Muscle of leg (tissue), 11 donors: ENCODE results near the gene SENP2. TPM values are rescaled to one million over a fixed set of nuclear protein-coding genes. Genes with fewer than 3 reads are reported as not detected.
"Not testable (repeated sequence)": the region's sequence is repeated elsewhere in the genome, so short reads cannot be mapped to it uniquely, and the experiment has no call there.

Experiments used
- DNase-seq: peaks from one replicate; pipeline ENCODE4 v3.0.0; 2013
- H3K27ac ChIP-seq: one replicate; pipeline ENCODE4 v1.5.1; 2013; ENCODE audit warnings: mild to moderate bottlenecking, low read length, control low read depth
- H3K27me3 ChIP-seq: one replicate; pipeline ENCODE4 v1.6.1; 2013; ENCODE audit warnings: low read length; ENCODE audit not compliant: control insufficient read depth, insufficient read depth
- H3K36me3 ChIP-seq: one replicate; pipeline ENCODE4 v1.6.1; 2013; ENCODE audit warnings: low read length; ENCODE audit not compliant: control insufficient read depth, insufficient read depth
- H3K4me1 ChIP-seq: one replicate; pipeline ENCODE4 v1.6.1; 2013; ENCODE audit warnings: low read length; ENCODE audit not compliant: control insufficient read depth, insufficient read depth
- H3K4me3 ChIP-seq: one replicate; pipeline ENCODE4 v1.5.1; 2013; ENCODE audit warnings: low read length, control low read depth
- H3K9me3 ChIP-seq: replicated peaks from 2 replicates; pipeline ENCODE4 v1.6.1; 2013; ENCODE audit warnings: low read depth, low read length; ENCODE audit not compliant: control insufficient read depth
- WGBS: methylation state at CpG from one replicate; pipeline ENCODE4 v1.1.5; 2013; ENCODE audit warnings: missing lambda C conversion rate; ENCODE audit not compliant: insufficient coverage; 5-methylcytosine and 5-hydroxymethylcytosine counted together
- polyA plus RNA-seq, 8 donors: library from polyadenylated mRNA; unstranded; fragments of 120-200 nt; gene quantifications; one replicate each; pipeline versions ENCODE4 v1.2.1 to v1.2.3, GENCODE V29; 2013; ENCODE audit warnings: inconsistent platforms in 1 of 8, low replicate concordance in 1 of 8; ENCODE audit not compliant: insufficient read length in 8 of 8, insufficient read depth in 1 of 8
- total RNA-seq: library from RNA; stranded (reverse); fragments of 120-200 nt; gene quantifications from one replicate; pipeline ENCODE4 v1.2.4, GENCODE V29; 2013

Gene SENP2
- total and polyA plus RNA-seq, 9 donors = 23.8 to 40.1 (median 35.0) TPM

DNA sequence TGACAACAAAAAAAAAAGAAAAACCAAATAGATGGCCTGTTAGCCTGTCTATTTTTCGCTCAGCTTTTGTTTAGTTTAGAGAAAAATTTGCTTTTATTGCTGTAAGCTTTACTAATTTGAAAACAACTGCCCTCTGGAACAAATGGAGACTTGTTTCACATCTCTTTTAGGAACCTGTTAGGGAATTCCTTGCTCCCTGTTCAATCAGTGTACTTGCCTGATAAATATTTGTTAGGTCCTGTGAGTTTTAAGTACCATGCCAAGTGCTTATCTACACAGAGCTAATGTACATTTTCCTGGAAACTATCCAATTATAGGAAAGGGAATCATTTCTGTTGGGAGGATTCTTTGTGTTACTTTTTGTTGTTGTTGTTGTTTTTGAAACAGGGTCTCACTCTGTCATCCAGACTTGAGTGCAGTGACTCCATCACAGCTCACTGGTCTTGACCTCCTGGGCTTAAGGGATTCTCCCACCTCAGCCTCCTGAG is 30.2 kb upstream of the SENP2 start:
- Histone ChIP-seq H3K27ac (no peak overlapping the region), H3K27me3 (no peaks in the 10 kb centered on the region), H3K4me3 (no peak overlapping the region), H3K9me3 (no peaks in the 10 kb centered on the region), H3K36me3 (no peaks in the 10 kb centered on the region), H3K4me1 (no peaks in the 10 kb centered on the region)
- WGBS = no CpG with 5 or more reads among the region's 1 CpG
- DNase-seq = no peak

DNA sequence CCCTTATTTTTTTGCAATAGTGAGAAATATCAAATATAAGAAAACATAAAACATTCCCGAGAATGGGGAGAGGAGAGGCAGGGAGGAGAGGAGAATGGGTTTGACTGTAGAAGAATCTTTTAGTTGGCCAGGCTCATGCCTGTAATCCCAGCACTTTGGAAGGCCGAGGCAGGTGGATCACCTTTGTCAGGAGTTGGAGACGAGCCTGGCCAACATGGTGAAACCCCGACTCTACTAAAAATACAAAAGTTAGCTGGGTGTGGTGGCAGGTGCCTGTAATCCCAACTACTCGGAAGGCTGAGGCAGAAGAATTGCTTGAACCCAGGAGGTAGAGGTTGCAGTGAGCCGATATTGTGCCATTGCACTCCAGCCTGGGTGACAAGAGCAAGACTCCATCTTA is 29.5 kb upstream of the SENP2 start:
- not testable (repeated sequence) for H3K4me1 ChIP-seq, H3K36me3 ChIP-seq, H3K27me3 ChIP-seq, DNase-seq, H3K27ac ChIP-seq, H3K4me3 ChIP-seq, H3K9me3 ChIP-seq
- 60% methylated on average over 1 of the region's 6 CpGs for WGBS

DNA sequence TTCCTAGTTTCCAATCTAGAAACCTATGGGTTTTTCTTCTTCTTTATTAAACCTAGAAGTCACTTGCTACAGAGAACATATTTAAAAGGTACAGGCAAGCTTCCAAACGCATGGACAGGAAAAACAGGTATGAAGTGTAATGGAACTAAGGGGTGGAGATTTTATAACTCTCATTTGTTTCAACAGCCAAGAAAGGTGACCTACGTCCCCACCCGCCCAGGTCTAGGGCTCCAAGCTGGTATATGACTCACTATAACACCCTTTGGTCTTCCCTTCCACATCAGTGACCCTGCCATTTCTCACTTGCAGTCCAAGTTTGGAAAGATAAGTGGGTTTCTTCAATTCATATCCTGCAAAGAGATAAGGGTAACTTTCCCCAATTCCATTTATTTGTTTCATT is 27.7 kb upstream of the SENP2 start:
- Histone ChIP-seq H3K4me3 (no peak overlapping the region), H3K4me1 (peaks cover 2% of the 10 kb centered on the region), H3K36me3 (no peaks in the 10 kb centered on the region), H3K27ac (no peak overlapping the region), H3K27me3 (peaks cover 5% of the 10 kb centered on the region), H3K9me3 (no peaks in the 10 kb centered on the region)
- WGBS = no CpG with 5 or more reads among the region's 3 CpGs
- no peak for DNase-seq

DNA sequence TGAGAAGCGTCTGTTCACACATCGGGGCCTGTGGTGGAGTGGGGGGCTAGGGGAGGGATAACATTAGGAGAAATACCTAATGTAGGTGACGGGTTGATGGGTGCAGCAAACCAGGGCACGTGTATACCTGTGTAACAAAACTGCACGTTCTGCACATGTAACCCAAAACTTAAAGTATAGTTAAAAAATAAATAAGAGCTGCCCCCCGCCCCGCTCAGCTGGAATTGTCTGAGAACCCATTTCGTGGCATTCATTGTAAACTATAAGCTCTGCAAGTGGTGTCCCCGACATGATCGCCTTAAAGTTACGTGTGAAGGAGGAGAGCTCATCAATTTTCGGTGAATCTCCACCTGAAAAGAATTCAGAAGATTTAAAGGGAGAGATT is 26.4 kb upstream of the SENP2 start:
- Histone ChIP-seq H3K27ac (no peak overlapping the region), H3K27me3 (peaks cover 5% of the 10 kb centered on the region), H3K9me3 (no peaks in the 10 kb centered on the region), H3K36me3 (no peaks in the 10 kb centered on the region), H3K4me1 (peaks cover 2% of the 10 kb centered on the region), H3K4me3 (no peak overlapping the region)
- WGBS = 83% methylated on average over 7 of the region's 12 CpGs
- no peak for DNase-seq

DNA sequence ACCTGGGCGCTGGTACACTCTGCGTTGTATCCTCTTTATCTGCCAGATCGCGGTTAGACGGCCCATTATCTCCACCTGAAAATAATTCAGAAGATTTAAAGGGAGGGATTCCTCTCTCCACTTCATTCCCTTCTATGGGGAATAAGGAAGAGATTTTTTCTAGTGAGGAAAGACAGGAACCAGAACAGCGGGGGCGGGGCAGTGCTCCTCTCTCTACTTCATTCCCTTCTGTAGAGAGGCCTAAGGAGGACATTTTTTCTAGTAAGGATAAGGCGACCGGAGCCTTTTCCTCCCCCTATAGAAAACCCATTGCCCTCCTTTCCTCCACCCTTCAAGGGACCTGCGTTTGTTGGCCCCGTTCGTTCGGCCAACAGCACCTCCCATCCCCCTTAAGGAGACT is 25.4 kb upstream of the SENP2 start:
- no peaks in the 10 kb centered on the region for H3K36me3 ChIP-seq
- H3K4me3 ChIP-seq = no peak overlapping the region
- no peaks in the 10 kb centered on the region for H3K9me3 ChIP-seq
- no CpG with 5 or more reads among the region's 13 CpGs for WGBS
- DNase-seq = no peak
- peaks cover 2% of the 10 kb centered on the region for H3K4me1 ChIP-seq
- H3K27ac ChIP-seq = no peak overlapping the region
- H3K27me3 ChIP-seq = peaks cover 5% of the 10 kb centered on the region

DNA sequence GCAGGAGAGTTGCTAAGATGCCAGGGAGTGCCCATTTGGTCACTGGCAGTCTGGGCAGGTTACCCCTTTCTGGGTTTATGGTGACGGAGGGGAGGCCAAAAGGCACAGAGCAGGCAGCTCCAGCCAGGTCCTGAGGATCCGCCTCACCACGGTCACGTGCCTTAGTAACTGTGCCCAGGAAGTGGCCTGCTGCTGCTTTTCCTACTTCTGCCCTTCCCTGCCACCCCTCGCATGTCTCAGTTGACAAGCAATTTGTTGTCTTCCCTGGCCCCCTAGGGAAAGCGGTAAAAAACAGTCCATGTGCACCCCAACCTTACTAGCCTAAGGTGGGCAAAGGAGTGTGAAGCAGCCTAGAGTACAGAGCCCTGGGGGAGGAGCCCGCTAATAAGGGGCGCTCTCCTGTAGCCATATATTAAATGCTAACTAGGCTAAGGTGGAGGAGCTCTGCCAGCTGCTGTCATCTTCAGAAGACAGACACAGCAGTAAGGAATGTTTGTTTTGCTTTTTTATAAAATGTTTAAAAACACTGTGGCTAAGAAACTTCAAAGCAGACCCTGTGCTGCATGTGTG is 24.6 kb upstream of the SENP2 start:
- WGBS = 77% methylated on average over 4 of the region's 8 CpGs
- H3K27ac ChIP-seq = no peak overlapping the region
- no peaks in the 10 kb centered on the region for H3K36me3 ChIP-seq
- H3K27me3 ChIP-seq = peaks cover 5% of the 10 kb centered on the region
- DNase-seq = peak; percentile 29
- H3K4me3 ChIP-seq = no peak overlapping the region
- H3K9me3 ChIP-seq = no peaks in the 10 kb centered on the region
- H3K4me1 ChIP-seq = peaks cover 2% of the 10 kb centered on the region

DNA sequence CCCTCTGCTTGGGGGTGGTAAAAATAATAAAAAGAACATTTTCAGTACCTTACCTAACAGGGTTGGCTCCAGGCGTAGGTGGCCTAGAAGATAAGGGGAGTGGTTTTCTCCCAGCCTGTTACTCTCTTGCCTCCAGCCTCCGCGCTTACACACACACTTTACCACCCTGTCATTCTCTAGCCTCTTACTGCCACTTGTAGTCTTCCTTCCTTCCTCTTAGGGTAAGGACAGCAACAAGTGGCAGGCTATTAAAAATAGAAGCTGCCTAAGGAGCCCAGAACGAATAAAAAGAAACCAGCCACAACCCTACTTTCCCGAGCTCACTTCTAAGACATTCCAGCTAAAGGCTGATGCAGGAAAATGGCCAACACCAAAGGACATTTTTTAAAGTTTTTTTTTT is 24.1 kb upstream of the SENP2 start:
- Histone ChIP-seq H3K4me3 (no peak overlapping the region), H3K27me3 (peaks cover 5% of the 10 kb centered on the region), H3K27ac (no peak overlapping the region), H3K9me3 (no peaks in the 10 kb centered on the region), H3K4me1 (peaks cover 2% of the 10 kb centered on the region), H3K36me3 (no peaks in the 10 kb centered on the region)
- WGBS = 0% methylated on average over 1 of the region's 5 CpGs
- DNase-seq = no peak

DNA sequence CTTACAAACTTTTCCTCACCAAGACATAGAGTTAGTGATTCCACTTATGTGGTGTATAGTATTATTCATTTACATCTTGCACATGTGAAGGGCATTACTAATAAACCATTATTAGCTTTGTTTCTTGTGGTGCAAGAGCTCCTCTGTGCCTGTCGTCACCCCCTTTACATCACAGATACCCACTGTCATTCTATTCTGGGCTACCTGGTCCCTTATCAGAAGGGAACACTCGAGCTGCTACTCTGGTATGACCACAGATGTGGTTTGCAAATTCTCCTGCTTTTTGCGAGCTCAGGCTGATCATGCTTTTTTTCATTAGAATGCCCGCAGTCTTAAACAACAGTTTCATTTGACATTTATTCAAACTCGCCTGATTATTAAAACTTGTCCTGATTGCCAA is 13.9 kb upstream of the SENP2 start:
- WGBS = 84% methylated on average over 5 of the region's 5 CpGs
- Histone ChIP-seq H3K4me3 (no peak overlapping the region), H3K36me3 (no peaks in the 10 kb centered on the region), H3K9me3 (peaks cover 2% of the 10 kb centered on the region), H3K27ac (no peak overlapping the region), H3K27me3 (no peaks in the 10 kb centered on the region), H3K4me1 (no peaks in the 10 kb centered on the region)
- no peak for DNase-seq

DNA sequence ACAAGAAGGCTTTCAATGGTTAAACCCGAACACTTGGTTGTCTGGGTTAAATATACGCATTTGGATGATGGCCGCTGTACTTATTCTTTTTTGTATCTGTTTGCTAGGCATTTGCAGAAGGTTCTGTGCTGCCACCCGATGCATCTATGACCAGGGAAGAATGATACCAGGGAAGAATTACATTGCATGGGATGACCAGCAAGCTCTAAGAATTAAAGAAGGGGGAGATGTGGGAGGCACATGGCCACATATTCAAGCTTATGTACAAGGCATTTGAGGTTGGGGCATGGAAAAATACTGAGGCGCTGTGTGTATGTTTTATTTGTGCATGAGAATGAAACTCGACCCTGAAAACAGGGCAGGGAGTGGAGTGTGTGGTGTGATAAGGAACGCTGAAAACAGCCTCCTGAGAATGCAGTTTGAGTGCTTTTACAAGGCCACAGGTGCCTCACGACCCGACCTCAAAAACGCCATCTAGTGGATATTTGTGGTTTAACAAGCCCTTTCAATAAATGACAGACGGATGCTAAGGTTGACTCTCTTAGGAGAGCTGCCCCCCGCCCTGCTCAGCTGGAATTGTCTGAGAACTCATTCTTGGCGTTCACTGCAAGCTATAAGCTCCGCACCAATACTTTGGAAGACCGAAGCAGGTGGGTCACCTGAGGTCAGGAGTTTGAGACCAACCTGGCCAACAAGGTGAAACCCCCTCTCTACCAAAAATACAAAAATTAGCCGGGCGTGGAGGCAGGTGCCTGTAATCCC is 10.8 kb upstream of the SENP2 start:
- H3K4me1 ChIP-seq, H3K27me3 ChIP-seq, H3K4me3 ChIP-seq, H3K9me3 ChIP-seq, H3K36me3 ChIP-seq, H3K27ac ChIP-seq: not testable (repeated sequence)
- peak; percentile 47 for DNase-seq
- WGBS = 9% methylated on average over 9 of the region's 17 CpGs

DNA sequence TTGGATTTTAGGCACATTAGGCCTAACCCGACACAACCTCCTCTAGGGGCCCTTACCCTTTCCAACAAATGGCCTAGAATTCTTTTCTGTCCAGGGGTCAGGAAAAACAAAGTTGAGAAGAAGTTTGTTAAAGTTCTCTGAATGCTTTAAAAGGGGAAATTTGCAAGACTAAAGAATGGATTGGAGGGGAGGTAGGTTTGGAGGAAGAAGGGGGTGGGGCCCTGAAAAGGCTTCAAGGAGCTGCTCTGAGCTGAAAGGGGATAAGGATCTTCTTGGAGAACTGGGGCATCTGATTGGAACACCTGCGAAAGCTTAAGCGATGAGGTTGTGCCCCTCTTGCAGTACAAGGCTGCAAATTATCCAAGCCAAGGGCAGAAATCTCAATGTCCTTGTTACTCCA is 3.9 kb upstream of the SENP2 start:
- H3K9me3 ChIP-seq = no peaks in the 10 kb centered on the region

More for the DNA sequence above, 3.9 kb upstream of the SENP2 start:
- DNase-seq = no peak
- H3K27me3 ChIP-seq = peaks cover 3% of the 10 kb centered on the region
- H3K4me3 ChIP-seq = no peak overlapping the region
- H3K27ac ChIP-seq = no peak overlapping the region
- 24% methylated on average over 2 of the region's 3 CpGs for WGBS
- peaks cover 11% of the 10 kb centered on the region for H3K4me1 ChIP-seq
- H3K36me3 ChIP-seq = no peaks in the 10 kb centered on the region
